Trophoblast cell (in vitro differentiated cells and primary cell): ENCODE results near the gene MOV10L1.
"Not testable (repeated sequence)": the region's sequence is repeated elsewhere in the genome, so short reads cannot be mapped to it uniquely, and the experiment has no call there.

Source experiments
- DNase-seq, 2 donors: peaks; one replicate each; pipeline ENCODE4 v3.0.0-alpha.2; 2016
- H2AFZ ChIP-seq: 2 replicates; pipeline ENCODE4 v1.6.1; 2013; ENCODE audit warnings: low read length, moderate library complexity, mild to moderate bottlenecking; ENCODE audit not compliant: insufficient read depth, poor library complexity
- H2AK5ac ChIP-seq: 2 replicates; pipeline ENCODE4 v1.6.1; 2013; ENCODE audit warnings: mild to moderate bottlenecking, low read length
- H2BK120ac ChIP-seq: 2 replicates; pipeline ENCODE4 v1.6.1; 2013; ENCODE audit warnings: low read length, mild to moderate bottlenecking, moderate library complexity; ENCODE audit not compliant: insufficient read depth, poor library complexity
- H2BK12ac ChIP-seq: 2 replicates; pipeline ENCODE4 v1.6.1; 2013; ENCODE audit warnings: mild to moderate bottlenecking, low read length, moderate library complexity
- H2BK5ac ChIP-seq: 2 replicates; pipeline ENCODE4 v1.6.1; 2013; ENCODE audit warnings: low read length, low read depth, moderate library complexity, mild to moderate bottlenecking; ENCODE audit not compliant: poor library complexity
- H3K14ac ChIP-seq: 2 replicates; pipeline ENCODE4 v1.6.1; 2013; ENCODE audit warnings: mild to moderate bottlenecking, low read length
- H3K18ac ChIP-seq: 2 replicates; pipeline ENCODE4 v1.6.1; 2013; ENCODE audit warnings: mild to moderate bottlenecking, low read length
- H3K23ac ChIP-seq: 2 replicates; pipeline ENCODE4 v1.6.1; 2013; ENCODE audit warnings: low read length
- H3K27ac ChIP-seq: 2 replicates; pipeline ENCODE4 v1.5.1; 2013; ENCODE audit warnings: low read depth, mild to moderate bottlenecking, inconsistent platforms, low read length, moderate library complexity
- H3K27me3 ChIP-seq: 2 replicates; pipeline ENCODE4 v1.6.1; 2013; ENCODE audit warnings: inconsistent platforms, mild to moderate bottlenecking, low read length, moderate library complexity; ENCODE audit not compliant: insufficient read depth
- H3K36me3 ChIP-seq, 2 experiments: 1 replicate in 1 of 2; 2 replicates in 1 of 2; pipeline ENCODE4 v1.6.1; 2013; ENCODE audit warnings: low read length in 2 of 2, mild to moderate bottlenecking in 2 of 2, moderate library complexity in 1 of 2; ENCODE audit not compliant: insufficient read depth in 2 of 2, control insufficient read depth in 1 of 2
- H3K4ac ChIP-seq: 2 replicates; pipeline ENCODE4 v1.6.1; 2013; ENCODE audit warnings: low read depth, mild to moderate bottlenecking, low read length, moderate library complexity
- H3K4me1 ChIP-seq, 2 experiments: 1 replicate in 1 of 2; 2 replicates in 1 of 2; pipeline ENCODE4 v1.6.1; 2013; ENCODE audit warnings: low read length in 2 of 2, mild to moderate bottlenecking in 2 of 2, moderate library complexity in 1 of 2; ENCODE audit not compliant: insufficient read depth in 2 of 2, control insufficient read depth in 1 of 2
- H3K4me2 ChIP-seq: 2 replicates; pipeline ENCODE4 v1.6.1; 2013; ENCODE audit warnings: inconsistent platforms, mild to moderate bottlenecking, low read length, moderate library complexity
- H3K4me3 ChIP-seq: 2 replicates; pipeline ENCODE4 v1.5.1; 2013; ENCODE audit warnings: mild to moderate bottlenecking, low read depth, low read length, inconsistent platforms
- H3K79me1 ChIP-seq: one replicate; pipeline ENCODE4 v1.6.1; 2013; ENCODE audit warnings: low read length
- H3K79me2 ChIP-seq: 2 replicates; pipeline ENCODE4 v1.6.1; 2013; ENCODE audit warnings: low read length, mild to moderate bottlenecking; ENCODE audit not compliant: control insufficient read depth, insufficient read depth, poor library complexity
- H3K9ac ChIP-seq: 2 replicates; pipeline ENCODE4 v1.6.1; 2013; ENCODE audit warnings: mild to moderate bottlenecking, low read length
- H3K9me3 ChIP-seq: 2 replicates; pipeline ENCODE4 v1.6.1; 2013; ENCODE audit warnings: low read depth, mild to moderate bottlenecking, control low read depth, inconsistent platforms, low read length; ENCODE audit not compliant: insufficient read depth
- H4K12ac ChIP-seq: 2 replicates; pipeline ENCODE4 v1.6.1; 2013; ENCODE audit warnings: low read depth, mild to moderate bottlenecking, low read length, moderate library complexity
- H4K8ac ChIP-seq: 2 replicates; pipeline ENCODE4 v1.6.1; 2013; ENCODE audit warnings: low read depth, mild to moderate bottlenecking, low read length, moderate library complexity
- H4K91ac ChIP-seq: one replicate; pipeline ENCODE4 v1.6.1; 2013; ENCODE audit warnings: low read depth, mild to moderate bottlenecking, low read length, moderate library complexity
- WGBS: extraction: QIAGEN DNeasy Blood & Tissue Kit; methylation state at CpG from one replicate; pipeline ENCODE4 v1.1.7; 2013; ENCODE audit warnings: missing lambda C conversion rate; ENCODE audit not compliant: insufficient read length, insufficient coverage; ENCODE audit errors: extremely low coverage; 5-methylcytosine and 5-hydroxymethylcytosine counted together

MOV10L1 gene

DNA sequence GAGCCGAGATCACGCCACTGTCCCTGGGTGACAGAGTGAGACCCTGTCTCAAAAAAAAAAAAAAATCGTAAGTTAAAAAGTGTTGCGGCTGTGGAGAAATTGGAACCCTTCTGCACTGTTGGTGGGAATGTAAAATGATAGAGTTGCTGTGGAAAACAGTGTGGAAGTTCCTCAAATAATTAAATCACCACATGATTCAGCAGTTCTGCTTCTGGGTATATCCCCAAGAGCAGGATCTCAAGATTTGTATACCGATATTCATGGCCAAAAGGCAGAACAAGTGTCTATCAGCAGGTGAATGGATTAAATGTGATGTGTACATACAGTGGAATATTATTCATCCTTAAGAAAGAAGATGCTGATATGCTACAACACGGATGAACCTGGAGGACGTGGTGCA lies 114.8 kb downstream of the MOV10L1 start:
- Histone ChIP-seq H3K9ac (no peak overlapping the region), H3K9me3 (no peaks in the 10 kb centered on the region), H3K18ac (no peak overlapping the region), H2AK5ac (no peak overlapping the region), H2BK120ac (no peak overlapping the region), H4K12ac (no peak overlapping the region), H3K4me3 (no peak overlapping the region), H3K4ac (no peak overlapping the region), H2BK12ac (no peak overlapping the region), H3K36me3 (peaks cover 24 to 28% of the 10 kb centered on the region in 2 experiments), H2BK5ac (no peak overlapping the region), H2AFZ (no peak overlapping the region), H3K23ac (no peak overlapping the region), H3K4me1 (peaks cover 8 to 16% of the 10 kb centered on the region in 2 experiments), H3K27ac (no peak overlapping the region), H3K79me2 (peaks cover 10% of the 10 kb centered on the region), H3K27me3 (no peaks in the 10 kb centered on the region), H3K4me2 (no peak overlapping the region), H4K91ac (no peak overlapping the region), H3K14ac (no peak overlapping the region), H4K8ac (no peak overlapping the region), H3K79me1 (peaks cover 8% of the 10 kb centered on the region)
- no CpG with 5 or more reads among the region's 7 CpGs for WGBS
- DNase-seq, result no peak

DNA sequence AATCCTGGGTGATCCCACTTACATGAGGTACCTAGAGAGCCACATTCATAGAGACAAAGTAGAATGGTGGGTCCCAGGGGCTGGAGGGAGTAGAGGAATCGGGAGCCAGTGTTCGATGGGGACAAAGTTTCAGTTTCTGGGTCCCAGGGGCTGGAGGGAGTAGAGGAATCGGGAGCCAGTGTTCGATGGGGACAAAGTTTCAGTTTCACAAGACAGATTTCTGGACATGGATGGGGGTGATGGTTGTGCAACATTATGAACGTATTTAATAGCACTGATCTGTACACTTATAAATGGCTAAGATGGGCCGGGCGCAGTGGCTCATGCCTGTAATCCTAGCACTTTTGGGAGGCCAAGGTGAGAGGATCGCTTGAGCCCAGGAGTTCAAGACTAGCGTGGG lies 115.2 kb downstream of the MOV10L1 start:
- WGBS, result no CpG with 5 or more reads among the region's 9 CpGs
- not testable (repeated sequence) for H3K27ac ChIP-seq, H4K8ac ChIP-seq, H3K27me3 ChIP-seq, H4K12ac ChIP-seq, H2AK5ac ChIP-seq, H3K4me2 ChIP-seq, H3K18ac ChIP-seq, H3K4me3 ChIP-seq, DNase-seq, H3K9me3 ChIP-seq, H4K91ac ChIP-seq, H3K9ac ChIP-seq, H2BK12ac ChIP-seq, H2AFZ ChIP-seq, H3K23ac ChIP-seq, H3K14ac ChIP-seq, H3K79me1 ChIP-seq, H2BK5ac ChIP-seq, H2BK120ac ChIP-seq, H3K79me2 ChIP-seq, H3K4ac ChIP-seq
- peaks cover 25 to 28% of the 10 kb centered on the region in 2 experiments for H3K36me3 ChIP-seq
- peaks cover 5 to 12% of the 10 kb centered on the region in 2 experiments for H3K4me1 ChIP-seq

DNA sequence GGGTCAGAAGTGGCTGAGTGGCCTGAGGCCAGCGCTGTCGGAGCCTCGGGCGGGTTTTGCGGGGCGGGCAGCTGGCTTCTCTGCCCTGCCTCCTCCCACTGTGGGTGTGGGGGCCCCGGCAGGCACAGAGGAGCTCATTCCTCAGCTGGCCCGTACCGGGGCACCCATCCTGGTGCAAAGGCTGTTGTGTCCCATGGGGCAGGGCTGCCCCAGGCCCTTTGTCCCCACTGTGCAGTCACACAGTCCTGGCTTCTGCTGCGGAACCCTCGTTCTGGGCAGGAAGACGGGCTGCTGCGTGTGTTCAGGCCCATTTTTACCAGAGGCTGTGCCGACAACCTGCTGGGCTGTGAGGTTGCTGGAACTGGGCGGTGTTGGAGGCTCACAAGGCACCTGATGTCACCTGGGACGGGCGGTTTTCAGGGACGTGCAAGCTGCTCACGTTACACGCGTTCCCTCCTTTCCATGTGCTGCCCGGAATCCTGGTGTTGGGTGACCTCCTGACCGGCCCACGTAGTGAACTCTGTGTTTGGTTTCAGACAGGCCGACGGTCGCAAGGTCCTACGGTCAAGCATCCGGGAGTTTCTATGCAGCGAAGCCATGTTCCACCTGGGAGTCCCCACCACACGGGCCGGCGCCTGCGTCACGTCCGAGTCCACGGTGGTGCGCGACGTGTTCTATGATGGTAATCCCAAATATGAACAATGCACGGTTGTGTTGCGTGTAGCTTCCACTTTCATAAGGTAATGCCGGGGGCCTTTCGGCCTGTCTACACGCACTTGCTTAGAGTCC lies 116.2 kb downstream of the MOV10L1 start:
- Histone ChIP-seq H3K4ac (no peak overlapping the region), H3K4me1 (peaks cover 5 to 11% of the 10 kb centered on the region in 2 experiments), H2BK120ac (no peak overlapping the region), H2BK12ac (no peak overlapping the region), H3K23ac (no peak overlapping the region), H3K27me3 (no peaks in the 10 kb centered on the region), H2AFZ (no peak overlapping the region), H4K91ac (no peak overlapping the region), H3K9me3 (no peaks in the 10 kb centered on the region), H3K4me3 (no peak overlapping the region), H3K14ac (no peak overlapping the region), H4K12ac (no peak overlapping the region), H3K27ac (no peak overlapping the region), H3K79me2 (peaks cover 9% of the 10 kb centered on the region), H3K18ac (no peak overlapping the region), H3K79me1 (peaks cover 4% of the 10 kb centered on the region), H4K8ac (no peak overlapping the region), H3K4me2 (no peak overlapping the region), H2BK5ac (no peak overlapping the region), H2AK5ac (no peak overlapping the region), H3K36me3 (peaks cover 34 to 35% of the 10 kb centered on the region in 2 experiments), H3K9ac (no peak overlapping the region)
- WGBS, result no CpG with 5 or more reads among the region's 45 CpGs
- DNase-seq, result no peak

DNA sequence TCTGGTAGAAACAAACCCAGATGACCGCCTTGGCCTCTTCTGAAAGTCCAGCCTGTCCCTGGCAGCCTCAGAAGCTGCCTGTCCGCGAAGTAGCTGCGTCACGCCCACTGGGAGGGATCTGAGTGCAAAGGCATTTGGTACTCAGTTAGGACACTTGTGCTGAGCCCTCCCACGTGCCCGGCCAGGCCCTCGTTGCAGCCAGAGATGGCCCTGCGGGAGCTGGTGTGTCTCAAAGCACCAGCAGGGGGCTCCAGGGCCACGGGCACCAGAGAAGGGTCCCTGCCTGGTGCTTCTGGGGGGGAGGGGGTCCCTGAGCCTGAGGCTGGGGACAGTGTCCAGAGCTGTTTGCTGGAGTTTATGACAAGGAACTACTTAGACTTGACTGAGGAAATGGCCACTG lies 116.8 kb downstream of the MOV10L1 start:
- H3K9me3 ChIP-seq, result no peaks in the 10 kb centered on the region
- no peak overlapping the region for H3K4ac ChIP-seq
- no peak overlapping the region for H2BK5ac ChIP-seq
- H3K4me3 ChIP-seq, result no peak overlapping the region
- H2BK12ac ChIP-seq, result no peak overlapping the region
- WGBS, result no CpG with 5 or more reads among the region's 10 CpGs
- no peak overlapping the region for H3K9ac ChIP-seq
- no peak overlapping the region for H4K8ac ChIP-seq
- no peak overlapping the region for H3K14ac ChIP-seq
- H2AFZ ChIP-seq, result no peak overlapping the region
- H4K91ac ChIP-seq, result no peak overlapping the region
- no peak overlapping the region for H3K23ac ChIP-seq
- peaks cover 1% of the 10 kb centered on the region for H3K79me1 ChIP-seq
- H2BK120ac ChIP-seq, result no peak overlapping the region
- no peak overlapping the region for H2AK5ac ChIP-seq
- peaks cover 38% of the 10 kb centered on the region in 2 experiments for H3K36me3 ChIP-seq
- H3K4me1 ChIP-seq, result peaks cover 4 to 11% of the 10 kb centered on the region in 2 experiments
- peak; percentile 27 to 35 for DNase-seq
- H3K79me2 ChIP-seq, result peaks cover 3% of the 10 kb centered on the region
- no peak overlapping the region for H3K27ac ChIP-seq
- no peaks in the 10 kb centered on the region for H3K27me3 ChIP-seq
- no peak overlapping the region for H3K4me2 ChIP-seq
- H3K18ac ChIP-seq, result no peak overlapping the region
- no peak overlapping the region for H4K12ac ChIP-seq
